Measurements from ENCODE around the gene STRAP. TPM values are rescaled to one million over a fixed set of nuclear protein-coding genes. Genes with fewer than 3 reads are reported as not detected.

STRAP gene
- total and polyA plus RNA-seq, 2 of the 13 experiments (the other 11 are each of a cell fraction or from before 2014, with no cell fraction given) = 66.9 to 118 TPM

DNA sequence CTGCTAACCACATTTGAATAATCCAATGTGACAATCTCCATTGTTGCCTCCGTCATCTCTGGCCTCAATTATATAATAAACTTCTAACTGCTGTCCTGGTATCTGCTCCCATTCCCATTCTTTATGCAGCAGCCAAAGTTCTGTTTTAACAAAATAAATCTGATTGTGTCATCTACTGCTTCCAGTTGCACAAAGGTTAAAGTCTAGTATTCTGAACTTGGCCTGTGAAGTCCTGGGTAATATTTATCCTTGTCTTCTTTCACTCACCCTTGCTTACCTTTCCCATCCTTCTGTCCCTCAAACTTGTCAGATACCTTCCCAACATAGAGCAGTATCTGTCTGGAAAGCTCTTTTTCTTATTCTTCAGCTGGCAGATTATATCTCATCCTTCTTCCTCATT is 19.3 kb upstream of the STRAP start (continued):
- TF ChIP-seq FOXA1 (IDR thresholded peaks at IDR 0.05) (no peak), FOXA1 (CRISPR knock-in tag; IDR thresholded peaks at IDR 0.05) (peak; percentile 39; the same call in 1 of the 2 replicates), NFKBIZ (CRISPR knock-in tag; IDR thresholded peaks at IDR 0.05) (no peak), ELF4 (CRISPR knock-in tag; IDR thresholded peaks at IDR 0.05; ENCODE audit: borderline replicate concordance) (no peak), FOXA3 (CRISPR knock-in tag; IDR thresholded peaks at IDR 0.05) (peak; percentile 53), GABPA (IDR thresholded peaks at IDR 0.05; ENCODE audit: low read depth, low read length) (no peak), GABPA (CRISPR knock-in tag; IDR thresholded peaks at IDR 0.05; ENCODE audit: low read depth) (peak; percentile 26; the same call in 1 of the 2 replicates), FOXJ3 (CRISPR knock-in tag; IDR thresholded peaks at IDR 0.05; ENCODE audit: borderline replicate concordance) (peak; percentile 58; the same call in 1 of the 2 replicates), ZNF557 (CRISPR knock-in tag; IDR thresholded peaks at IDR 0.05) (no peak), SMARCE1 (IDR thresholded peaks at IDR 0.05; ENCODE audit: borderline replicate concordance) (no peak), CENPBD1 (CRISPR knock-in tag; IDR thresholded peaks at IDR 0.05; ENCODE audit: borderline replicate concordance, low read depth) (no peak), GZF1 (CRISPR knock-in tag; IDR thresholded peaks at IDR 0.05) (no peak), DNMT3B (CRISPR knock-in tag; conservative IDR thresholded peaks at IDR 0.05) (no peak), KAT8 (CRISPR knock-in tag; IDR thresholded peaks at IDR 0.05) (0 out of 2 replicates have a peak, but pooled peaks have one; percentile 53), ZC3H13 (CRISPR knock-in tag; IDR thresholded peaks at IDR 0.05) (no peak)
- TF ChIP-seq, protein P1, sequence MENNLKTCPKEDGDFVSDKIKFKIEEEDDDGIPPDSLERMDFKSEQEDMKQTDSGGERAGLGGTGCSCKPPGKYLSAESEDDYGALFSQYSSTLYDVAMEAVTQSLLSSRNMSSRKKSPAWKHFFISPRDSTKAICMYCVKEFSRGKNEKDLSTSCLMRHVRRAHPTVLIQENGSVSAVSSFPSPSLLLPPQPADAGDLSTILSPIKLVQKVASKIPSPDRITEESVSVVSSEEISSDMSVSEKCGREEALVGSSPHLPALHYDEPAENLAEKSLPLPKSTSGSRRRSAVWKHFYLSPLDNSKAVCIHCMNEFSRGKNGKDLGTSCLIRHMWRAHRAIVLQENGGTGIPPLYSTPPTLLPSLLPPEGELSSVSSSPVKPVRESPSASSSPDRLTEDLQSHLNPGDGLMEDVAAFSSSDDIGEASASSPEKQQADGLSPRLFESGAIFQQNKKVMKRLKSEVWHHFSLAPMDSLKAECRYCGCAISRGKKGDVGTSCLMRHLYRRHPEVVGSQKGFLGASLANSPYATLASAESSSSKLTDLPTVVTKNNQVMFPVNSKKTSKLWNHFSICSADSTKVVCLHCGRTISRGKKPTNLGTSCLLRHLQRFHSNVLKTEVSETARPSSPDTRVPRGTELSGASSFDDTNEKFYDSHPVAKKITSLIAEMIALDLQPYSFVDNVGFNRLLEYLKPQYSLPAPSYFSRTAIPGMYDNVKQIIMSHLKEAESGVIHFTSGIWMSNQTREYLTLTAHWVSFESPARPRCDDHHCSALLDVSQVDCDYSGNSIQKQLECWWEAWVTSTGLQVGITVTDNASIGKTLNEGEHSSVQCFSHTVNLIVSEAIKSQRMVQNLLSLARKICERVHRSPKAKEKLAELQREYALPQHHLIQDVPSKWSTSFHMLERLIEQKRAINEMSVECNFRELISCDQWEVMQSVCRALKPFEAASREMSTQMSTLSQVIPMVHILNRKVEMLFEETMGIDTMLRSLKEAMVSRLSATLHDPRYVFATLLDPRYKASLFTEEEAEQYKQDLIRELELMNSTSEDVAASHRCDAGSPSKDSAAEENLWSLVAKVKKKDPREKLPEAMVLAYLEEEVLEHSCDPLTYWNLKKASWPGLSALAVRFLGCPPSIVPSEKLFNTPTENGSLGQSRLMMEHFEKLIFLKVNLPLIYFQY (CRISPR knock-in tag; IDR thresholded peaks at IDR 0.05; ENCODE audit: borderline replicate concordance) = no peak
- TF ChIP-seq, protein P2, sequence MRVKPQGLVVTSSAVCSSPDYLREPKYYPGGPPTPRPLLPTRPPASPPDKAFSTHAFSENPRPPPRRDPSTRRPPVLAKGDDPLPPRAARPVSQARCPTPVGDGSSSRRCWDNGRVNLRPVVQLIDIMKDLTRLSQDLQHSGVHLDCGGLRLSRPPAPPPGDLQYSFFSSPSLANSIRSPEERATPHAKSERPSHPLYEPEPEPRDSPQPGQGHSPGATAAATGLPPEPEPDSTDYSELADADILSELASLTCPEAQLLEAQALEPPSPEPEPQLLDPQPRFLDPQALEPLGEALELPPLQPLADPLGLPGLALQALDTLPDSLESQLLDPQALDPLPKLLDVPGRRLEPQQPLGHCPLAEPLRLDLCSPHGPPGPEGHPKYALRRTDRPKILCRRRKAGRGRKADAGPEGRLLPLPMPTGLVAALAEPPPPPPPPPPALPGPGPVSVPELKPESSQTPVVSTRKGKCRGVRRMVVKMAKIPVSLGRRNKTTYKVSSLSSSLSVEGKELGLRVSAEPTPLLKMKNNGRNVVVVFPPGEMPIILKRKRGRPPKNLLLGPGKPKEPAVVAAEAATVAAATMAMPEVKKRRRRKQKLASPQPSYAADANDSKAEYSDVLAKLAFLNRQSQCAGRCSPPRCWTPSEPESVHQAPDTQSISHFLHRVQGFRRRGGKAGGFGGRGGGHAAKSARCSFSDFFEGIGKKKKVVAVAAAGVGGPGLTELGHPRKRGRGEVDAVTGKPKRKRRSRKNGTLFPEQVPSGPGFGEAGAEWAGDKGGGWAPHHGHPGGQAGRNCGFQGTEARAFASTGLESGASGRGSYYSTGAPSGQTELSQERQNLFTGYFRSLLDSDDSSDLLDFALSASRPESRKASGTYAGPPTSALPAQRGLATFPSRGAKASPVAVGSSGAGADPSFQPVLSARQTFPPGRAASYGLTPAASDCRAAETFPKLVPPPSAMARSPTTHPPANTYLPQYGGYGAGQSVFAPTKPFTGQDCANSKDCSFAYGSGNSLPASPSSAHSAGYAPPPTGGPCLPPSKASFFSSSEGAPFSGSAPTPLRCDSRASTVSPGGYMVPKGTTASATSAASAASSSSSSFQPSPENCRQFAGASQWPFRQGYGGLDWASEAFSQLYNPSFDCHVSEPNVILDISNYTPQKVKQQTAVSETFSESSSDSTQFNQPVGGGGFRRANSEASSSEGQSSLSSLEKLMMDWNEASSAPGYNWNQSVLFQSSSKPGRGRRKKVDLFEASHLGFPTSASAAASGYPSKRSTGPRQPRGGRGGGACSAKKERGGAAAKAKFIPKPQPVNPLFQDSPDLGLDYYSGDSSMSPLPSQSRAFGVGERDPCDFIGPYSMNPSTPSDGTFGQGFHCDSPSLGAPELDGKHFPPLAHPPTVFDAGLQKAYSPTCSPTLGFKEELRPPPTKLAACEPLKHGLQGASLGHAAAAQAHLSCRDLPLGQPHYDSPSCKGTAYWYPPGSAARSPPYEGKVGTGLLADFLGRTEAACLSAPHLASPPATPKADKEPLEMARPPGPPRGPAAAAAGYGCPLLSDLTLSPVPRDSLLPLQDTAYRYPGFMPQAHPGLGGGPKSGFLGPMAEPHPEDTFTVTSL (CRISPR knock-in tag; IDR thresholded peaks at IDR 0.05; ENCODE audit: borderline replicate concordance) = peak; percentile 74; the same call in 1 of the 2 replicates
- TF ChIP-seq, protein P3, sequence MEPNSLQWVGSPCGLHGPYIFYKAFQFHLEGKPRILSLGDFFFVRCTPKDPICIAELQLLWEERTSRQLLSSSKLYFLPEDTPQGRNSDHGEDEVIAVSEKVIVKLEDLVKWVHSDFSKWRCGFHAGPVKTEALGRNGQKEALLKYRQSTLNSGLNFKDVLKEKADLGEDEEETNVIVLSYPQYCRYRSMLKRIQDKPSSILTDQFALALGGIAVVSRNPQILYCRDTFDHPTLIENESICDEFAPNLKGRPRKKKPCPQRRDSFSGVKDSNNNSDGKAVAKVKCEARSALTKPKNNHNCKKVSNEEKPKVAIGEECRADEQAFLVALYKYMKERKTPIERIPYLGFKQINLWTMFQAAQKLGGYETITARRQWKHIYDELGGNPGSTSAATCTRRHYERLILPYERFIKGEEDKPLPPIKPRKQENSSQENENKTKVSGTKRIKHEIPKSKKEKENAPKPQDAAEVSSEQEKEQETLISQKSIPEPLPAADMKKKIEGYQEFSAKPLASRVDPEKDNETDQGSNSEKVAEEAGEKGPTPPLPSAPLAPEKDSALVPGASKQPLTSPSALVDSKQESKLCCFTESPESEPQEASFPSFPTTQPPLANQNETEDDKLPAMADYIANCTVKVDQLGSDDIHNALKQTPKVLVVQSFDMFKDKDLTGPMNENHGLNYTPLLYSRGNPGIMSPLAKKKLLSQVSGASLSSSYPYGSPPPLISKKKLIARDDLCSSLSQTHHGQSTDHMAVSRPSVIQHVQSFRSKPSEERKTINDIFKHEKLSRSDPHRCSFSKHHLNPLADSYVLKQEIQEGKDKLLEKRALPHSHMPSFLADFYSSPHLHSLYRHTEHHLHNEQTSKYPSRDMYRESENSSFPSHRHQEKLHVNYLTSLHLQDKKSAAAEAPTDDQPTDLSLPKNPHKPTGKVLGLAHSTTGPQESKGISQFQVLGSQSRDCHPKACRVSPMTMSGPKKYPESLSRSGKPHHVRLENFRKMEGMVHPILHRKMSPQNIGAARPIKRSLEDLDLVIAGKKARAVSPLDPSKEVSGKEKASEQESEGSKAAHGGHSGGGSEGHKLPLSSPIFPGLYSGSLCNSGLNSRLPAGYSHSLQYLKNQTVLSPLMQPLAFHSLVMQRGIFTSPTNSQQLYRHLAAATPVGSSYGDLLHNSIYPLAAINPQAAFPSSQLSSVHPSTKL (CRISPR knock-in tag; IDR thresholded peaks at IDR 0.05) = peak; percentile 92

Measured in HepG2 (cell line).